H9 (cell line): ENCODE measurements around the gene CPB2. TPM values are rescaled to one million over a fixed set of nuclear protein-coding genes. Genes with fewer than 3 reads are reported as not detected.

Source experiments
- DNase-seq: peaks from one replicate; pipeline ENCODE4 v3.0.0-alpha.2; 2017
- H2AFZ ChIP-seq: one replicate; pipeline ENCODE4 v1.6.1; 2013; ENCODE audit warnings: mild to moderate bottlenecking, low read length, control low read depth, moderate library complexity
- H2AK5ac ChIP-seq: 2 replicates; pipeline ENCODE4 v1.6.1; 2013; ENCODE audit warnings: low read length, control low read depth, mixed read lengths; ENCODE audit not compliant: insufficient read length
- H2BK120ac ChIP-seq: one replicate; pipeline ENCODE4 v1.6.1; 2013; ENCODE audit warnings: low read depth, mild to moderate bottlenecking, low read length, control low read depth, inconsistent platforms; ENCODE audit not compliant: poor library complexity, severe bottlenecking
- H2BK12ac ChIP-seq: 2 replicates; pipeline ENCODE4 v1.6.1; 2013; ENCODE audit warnings: low read length, control low read depth, mixed read lengths, low read depth; ENCODE audit not compliant: insufficient read length
- H2BK15ac ChIP-seq: 2 replicates; pipeline ENCODE4 v1.6.1; 2013; ENCODE audit warnings: low read depth, low read length, control low read depth
- H2BK20ac ChIP-seq: one replicate; pipeline ENCODE4 v1.6.1; 2013; ENCODE audit warnings: low read depth, mild to moderate bottlenecking, low read length, control low read depth, inconsistent platforms; ENCODE audit not compliant: poor library complexity, severe bottlenecking
- H2BK5ac ChIP-seq: 2 replicates; pipeline ENCODE4 v1.6.1; 2013; ENCODE audit warnings: low read length, control low read depth, mixed read lengths; ENCODE audit not compliant: insufficient read length
- H3K14ac ChIP-seq: 2 replicates; pipeline ENCODE4 v1.6.1; 2013; ENCODE audit warnings: low read length, control low read depth; ENCODE audit not compliant: insufficient read depth
- H3K18ac ChIP-seq: 2 replicates; pipeline ENCODE4 v1.6.1; 2013; ENCODE audit warnings: low read depth, mild to moderate bottlenecking, mixed read lengths, low read length, control low read depth; ENCODE audit not compliant: insufficient read length
- H3K23ac ChIP-seq: 2 replicates; pipeline ENCODE4 v1.6.1; 2013; ENCODE audit warnings: low read length, control low read depth, mixed read lengths, low read depth; ENCODE audit not compliant: insufficient read length
- H3K23me2 ChIP-seq: 2 replicates; pipeline ENCODE4 v1.6.1; 2013; ENCODE audit warnings: low read depth, mild to moderate bottlenecking, mixed read lengths, low read length, control low read depth; ENCODE audit not compliant: insufficient read length, poor library complexity, severe bottlenecking
- H3K27ac ChIP-seq: 2 replicates; pipeline ENCODE4 v1.5.1; 2013; ENCODE audit warnings: low read length, control low read depth, mixed read lengths, low read depth; ENCODE audit not compliant: insufficient read length
- H3K27me3 ChIP-seq: 2 replicates; pipeline ENCODE4 v1.6.1; 2013; ENCODE audit warnings: low read length, control low read depth, inconsistent platforms; ENCODE audit not compliant: insufficient read depth
- H3K4ac ChIP-seq: 2 replicates; pipeline ENCODE4 v1.6.1; 2013; ENCODE audit warnings: low read depth, mild to moderate bottlenecking, control low read depth, inconsistent platforms, low read length, moderate library complexity
- H3K4me1 ChIP-seq: 2 replicates; pipeline ENCODE4 v1.6.1; 2013; ENCODE audit warnings: low read length, control low read depth, inconsistent platforms; ENCODE audit not compliant: insufficient read depth
- H3K4me2 ChIP-seq: 2 replicates; pipeline ENCODE4 v1.6.1; 2013; ENCODE audit warnings: low read length, control low read depth, mixed read lengths; ENCODE audit not compliant: insufficient read length, insufficient read depth
- H3K56ac ChIP-seq: 2 replicates; pipeline ENCODE4 v1.6.1; 2013; ENCODE audit warnings: low read depth, mild to moderate bottlenecking, mixed read lengths, low read length, control low read depth; ENCODE audit not compliant: insufficient read length
- H3K79me1 ChIP-seq: 2 replicates; pipeline ENCODE4 v1.6.1; 2013; ENCODE audit warnings: low read depth, mild to moderate bottlenecking, moderate library complexity, low read length, control low read depth, inconsistent platforms; ENCODE audit not compliant: insufficient read depth, poor library complexity, severe bottlenecking
- H3K79me2 ChIP-seq: 2 replicates; pipeline ENCODE4 v1.6.1; 2013; ENCODE audit warnings: low read length, control low read depth, inconsistent platforms; ENCODE audit not compliant: insufficient read depth
- H3K9ac ChIP-seq: 2 replicates; pipeline ENCODE4 v1.6.1; 2013; ENCODE audit warnings: low read length, control low read depth, mixed read lengths; ENCODE audit not compliant: insufficient read length; ENCODE audit errors: extremely low read depth
- H3K9me3 ChIP-seq: one replicate; pipeline ENCODE4 v1.6.1; 2013; ENCODE audit warnings: low read depth, low read length, inconsistent platforms; ENCODE audit not compliant: control insufficient read depth
- H3T11ph ChIP-seq: one replicate; pipeline ENCODE4 v1.6.1; 2013; ENCODE audit warnings: mild to moderate bottlenecking, low read length, control low read depth, inconsistent platforms
- H4K20me1 ChIP-seq: one replicate; pipeline ENCODE4 v1.6.1; 2013; ENCODE audit not compliant: control insufficient read depth, insufficient read length, insufficient read depth
- H4K5ac ChIP-seq: 2 replicates; pipeline ENCODE4 v1.6.1; 2013; ENCODE audit warnings: low read depth, mild to moderate bottlenecking, mixed read lengths, low read length, control low read depth; ENCODE audit not compliant: insufficient read length
- H4K8ac ChIP-seq: replicated peaks from 2 replicates; pipeline ENCODE4 v1.6.1; 2013; ENCODE audit warnings: low read length, control low read depth, mixed read lengths, low read depth; ENCODE audit not compliant: insufficient read length
- H4K91ac ChIP-seq: 2 replicates; pipeline ENCODE4 v1.6.1; 2013; ENCODE audit warnings: low read depth, mild to moderate bottlenecking, moderate library complexity, mixed read lengths, low read length, control low read depth; ENCODE audit not compliant: insufficient read length
- H3K27ac Mint-ChIP-seq, 3 experiments: 2 replicates in 2 of 3; 3 replicates in 1 of 3; pipeline ENCODE4 v1.8.0; 2020 to 2021; ENCODE audit warnings: mixed read lengths in 3 of 3, mild to moderate bottlenecking in 1 of 3, moderate library complexity in 1 of 3
- H3K27me3 Mint-ChIP-seq: 2 replicates; pipeline ENCODE4 v1.8.0; 2021; ENCODE audit warnings: low read depth, mild to moderate bottlenecking, moderate library complexity, mixed read lengths
- H3K36me3 Mint-ChIP-seq, 3 experiments: 2 replicates in 2 of 3; 3 replicates in 1 of 3; pipeline ENCODE4 v1.8.0; 2020 to 2021; ENCODE audit warnings: low read depth in 3 of 3, mixed read lengths in 3 of 3; ENCODE audit not compliant: insufficient read depth in 1 of 3
- H3K4me1 Mint-ChIP-seq, 2 experiments: 2 replicates each; pipeline ENCODE4 v1.8.0; 2020; ENCODE audit warnings: mixed read lengths in 2 of 2
- H3K4me3 Mint-ChIP-seq, 2 experiments: 2 replicates in 1 of 2; 3 replicates in 1 of 2; pipeline ENCODE4 v1.8.0; 2020 to 2021; ENCODE audit warnings: mild to moderate bottlenecking in 2 of 2, mixed read lengths in 2 of 2, moderate library complexity in 1 of 2
- H3K9me3 Mint-ChIP-seq, 2 experiments: 2 replicates in 1 of 2; 3 replicates in 1 of 2; pipeline ENCODE4 v1.8.0; 2020; ENCODE audit warnings: mild to moderate bottlenecking in 2 of 2, mixed read lengths in 2 of 2, moderate library complexity in 1 of 2
- CTCF ChIP-seq: fragments of 200-600 bp; sonication (generic); conservative IDR thresholded peaks from 3 replicates; pipeline ENCODE4 v1.8.0; 2021; ENCODE audit warnings: antibody characterized with exemption, mild to moderate bottlenecking
- total RNA-seq: library from RNA; stranded (reverse); gene quantifications from 2 replicates; pipeline ENCODE4 v1.2.1, GENCODE V29; 2021

Gene CPB2
- total RNA-seq, 1 experiment from 2014 or later = not detected

GRCh38 chr13:46050771-46051170 is 54.1 kb downstream of the CPB2 start:
- Mint-ChIP-seq H3K9me3 (no peaks in the 10 kb centered on the region), H3K4me3 (peak overlapping the region; percentile 25 to 54; a peak in 3 of 5 replicates), H3K27ac (no peak overlapping the region), H3K4me1 (peaks cover 6 to 13% of the 10 kb centered on the region in 2 experiments), H3K36me3 (no peaks in the 10 kb centered on the region), H3K27me3 (no peaks in the 10 kb centered on the region)
- Histone ChIP-seq H3K14ac (no peak overlapping the region), H2BK5ac (no peak overlapping the region), H3K9ac (no peak overlapping the region), H4K91ac (no peak overlapping the region), H2BK15ac (no peak overlapping the region), H3K27ac (no peak overlapping the region), H3K56ac (no peak overlapping the region), H3K4me1 (no peaks in the 10 kb centered on the region), H4K5ac (no peak overlapping the region), H3K18ac (no peak overlapping the region), H3K79me2 (peaks cover 21% of the 10 kb centered on the region; the same call in 1 of the 2 replicates), H3K79me1 (no peaks in the 10 kb centered on the region), H3K23me2 (no peaks in the 10 kb centered on the region), H2AK5ac (no peak overlapping the region), H2AFZ (no peak overlapping the region), H4K8ac (no peak overlapping the region), H3K4ac (no peak overlapping the region), H3K27me3 (no peaks in the 10 kb centered on the region), H4K20me1 (no peaks in the 10 kb centered on the region), H2BK12ac (no peak overlapping the region), H3T11ph (no peak overlapping the region), H3K9me3 (no peaks in the 10 kb centered on the region), H2BK20ac (no peak overlapping the region), H2BK120ac (no peak overlapping the region), H3K4me2 (peak overlapping the region; percentile 79), H3K23ac (no peak overlapping the region)
- no peak for DNase-seq
- TF ChIP-seq CTCF = no peak
